Muscle of arm (tissue), 12 donors: ENCODE results near the gene CAVIN4. TPM values are rescaled to one million over a fixed set of nuclear protein-coding genes. Genes with fewer than 3 reads are reported as not detected.

ENCODE experiments used
- DNase-seq: peaks from one replicate; pipeline ENCODE4 v3.0.0-alpha.2; 2013
- polyA plus RNA-seq, 12 donors: library from polyadenylated mRNA; unstranded; fragments of 120-200 nt; gene quantifications; one replicate each; pipeline ENCODE4 v1.2.1, GENCODE V29; 2013; ENCODE audit not compliant: insufficient read length in 12 of 12

CAVIN4 gene
- polyA plus RNA-seq, 12 donors: 72.0 to 315 (median 255) TPM; not detected in 1

GRCh38 chr9:100586093-100586492, 8.2 kb downstream of the CAVIN4 start:
- no peak for DNase-seq

GRCh38 chr9:100587375-100587774, 9.5 kb downstream of the CAVIN4 start:
- no peak for DNase-seq

GRCh38 chr9:100589582-100589981, 11.7 kb downstream of the CAVIN4 start:
- DNase-seq: no peak

- no peak for DNase-seq
Measured at GRCh38 chr9:100590481-100590880, 12.6 kb downstream of the CAVIN4 start.

DNA sequence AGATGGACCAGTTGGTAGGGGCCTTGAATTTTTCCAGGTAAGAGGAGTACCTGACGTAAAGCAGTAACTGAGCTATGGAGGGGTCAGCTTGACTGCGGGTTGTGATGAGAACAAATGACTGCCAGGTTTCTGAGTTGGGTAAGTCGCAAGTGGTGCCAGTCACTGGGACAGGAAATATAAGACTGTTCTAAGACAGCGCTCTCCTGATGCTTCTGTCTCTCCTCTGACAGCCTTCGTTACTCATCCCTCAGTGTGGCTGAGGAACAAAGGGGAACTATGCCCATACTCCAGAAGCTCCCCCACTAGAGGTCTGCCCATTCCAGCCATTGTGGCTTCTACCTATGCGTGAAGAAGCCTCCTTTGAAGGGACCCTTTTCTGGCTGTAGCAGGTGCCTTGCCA, 13.3 kb downstream of the CAVIN4 start:
- DNase-seq: no peak

DNA sequence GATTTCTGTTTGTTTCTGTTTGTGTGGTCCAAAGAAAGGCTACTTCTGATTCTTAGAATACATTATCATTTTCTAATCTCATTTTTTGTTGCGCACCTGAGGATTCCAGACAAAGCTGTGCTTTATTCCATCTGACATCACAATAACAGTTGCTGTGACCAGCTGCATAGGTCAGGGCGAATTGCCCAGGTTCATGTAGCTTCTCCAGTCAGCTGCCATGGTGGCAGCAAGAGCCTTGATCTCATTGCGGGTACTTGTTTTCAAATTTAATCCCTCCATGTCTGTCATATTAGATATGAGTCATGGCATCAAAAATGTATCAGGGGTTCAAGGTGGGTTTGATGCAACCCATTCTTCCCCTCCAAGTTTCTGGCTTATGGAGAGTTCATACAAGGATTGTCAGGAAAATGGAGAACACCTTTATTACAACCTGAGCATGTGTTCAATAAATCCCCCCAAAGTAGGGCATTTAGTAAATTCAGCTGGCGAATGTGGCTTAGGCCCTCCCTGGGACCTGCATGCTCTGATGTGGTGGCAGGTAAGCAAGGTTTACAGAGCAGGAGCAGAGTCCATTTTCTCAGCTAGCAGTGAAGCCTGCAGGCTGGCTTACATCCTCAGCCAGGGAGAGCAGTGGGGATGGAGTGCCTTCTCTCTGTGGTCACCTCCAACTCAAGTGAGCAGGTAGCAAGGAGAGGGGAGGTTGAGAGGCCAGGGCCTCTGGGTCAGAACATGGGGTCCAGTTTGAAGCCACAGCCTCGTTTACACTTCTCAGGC, 13.9 kb downstream of the CAVIN4 start:
- no peak for DNase-seq

DNA sequence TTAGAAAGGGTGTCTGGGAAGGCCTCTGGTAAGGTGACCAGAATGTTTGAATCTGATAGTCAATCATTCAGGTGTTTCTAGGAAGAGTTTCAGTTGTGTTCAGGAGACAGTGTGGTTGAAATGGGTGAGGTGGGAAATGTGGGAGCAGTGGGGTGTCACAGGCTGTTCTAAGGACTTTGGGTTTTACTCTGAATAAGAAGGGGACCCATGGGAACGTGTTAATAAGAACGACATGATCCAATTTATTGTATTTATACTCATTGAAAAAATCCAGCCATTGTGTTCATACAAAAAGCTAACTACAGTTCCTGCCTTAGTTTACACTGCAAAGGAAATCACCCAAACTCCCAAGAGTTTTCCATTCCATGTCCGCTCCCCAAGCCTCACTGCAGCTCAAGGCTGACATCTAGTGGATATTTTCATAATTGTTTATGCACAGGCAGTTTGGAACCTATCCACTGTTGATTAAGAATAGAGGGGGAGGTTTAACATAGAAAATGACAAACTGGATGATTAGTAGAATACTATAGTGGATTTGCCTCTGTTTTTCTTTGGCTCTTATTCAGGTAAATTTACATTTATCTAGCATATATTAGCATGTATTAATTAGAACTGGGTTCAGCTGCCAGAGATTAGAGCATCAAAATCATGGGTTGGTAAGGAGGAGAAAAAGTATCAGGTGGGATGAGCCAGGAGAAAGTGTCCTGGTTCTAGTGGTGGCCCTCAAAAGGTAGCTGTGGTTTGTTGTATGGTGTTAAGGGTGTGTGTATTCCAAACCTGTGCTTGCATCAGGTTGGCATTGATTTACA, 17.7 kb downstream of the CAVIN4 start:
- DNase-seq: peak; percentile 73

- DNase-seq: no peak
Measured at GRCh38 chr9:100597236-100597635, 19.4 kb downstream of the CAVIN4 start.

GRCh38 chr9:100598641-100599145, 20.8 kb downstream of the CAVIN4 start:
- DNase-seq: peak; percentile 82

DNA sequence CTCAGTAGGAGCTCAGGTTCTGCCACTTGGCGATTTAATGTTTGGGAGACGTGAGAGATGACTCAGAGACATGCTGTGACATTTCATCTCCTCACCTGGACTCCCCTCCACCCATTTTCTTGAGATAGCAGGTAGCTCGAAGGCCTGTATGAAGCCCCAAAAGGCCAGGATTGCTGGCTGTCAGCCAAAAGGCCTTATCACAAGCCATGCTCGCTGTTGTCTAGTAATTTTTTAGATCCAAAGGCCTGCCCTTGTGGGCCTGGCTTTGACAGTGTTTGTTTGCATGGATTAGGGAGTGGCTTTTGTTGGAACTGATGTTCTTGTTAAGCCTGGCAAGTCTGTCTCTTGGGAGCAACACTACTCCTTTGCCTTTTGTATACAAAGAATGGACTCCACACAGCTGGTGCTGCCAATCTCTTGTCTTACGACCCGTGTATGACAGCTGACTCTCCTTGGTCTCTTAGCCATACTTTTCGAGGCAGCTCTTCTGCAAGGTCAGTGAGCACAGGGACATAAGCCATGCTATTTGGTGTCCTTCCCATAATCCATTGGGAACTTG, 22.7 kb downstream of the CAVIN4 start:
- no peak for DNase-seq

DNA sequence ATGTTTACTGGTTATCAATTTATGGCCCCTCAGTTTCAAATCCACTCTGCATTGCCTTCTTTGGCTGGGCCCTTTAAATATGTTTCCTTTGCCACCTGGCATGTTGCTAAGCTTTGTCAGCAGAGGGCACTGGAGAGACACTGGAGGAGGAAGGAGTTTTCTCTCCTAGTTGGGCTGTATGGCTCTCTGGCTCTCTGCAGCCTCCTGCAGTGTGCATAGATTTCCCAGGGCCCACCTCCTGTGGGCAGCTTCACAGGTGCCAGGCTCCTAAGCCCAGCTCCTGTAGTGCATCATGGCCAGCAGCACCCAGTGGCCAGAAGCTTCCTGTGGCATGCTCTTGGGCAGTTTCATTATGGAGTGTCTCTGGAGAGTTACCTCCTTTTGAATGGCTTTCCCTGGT, 23.3 kb downstream of the CAVIN4 start:
- no peak for DNase-seq

- DNase-seq: no peak
Measured at GRCh38 chr9:100602342-100602801, 24.5 kb downstream of the CAVIN4 start.

DNA sequence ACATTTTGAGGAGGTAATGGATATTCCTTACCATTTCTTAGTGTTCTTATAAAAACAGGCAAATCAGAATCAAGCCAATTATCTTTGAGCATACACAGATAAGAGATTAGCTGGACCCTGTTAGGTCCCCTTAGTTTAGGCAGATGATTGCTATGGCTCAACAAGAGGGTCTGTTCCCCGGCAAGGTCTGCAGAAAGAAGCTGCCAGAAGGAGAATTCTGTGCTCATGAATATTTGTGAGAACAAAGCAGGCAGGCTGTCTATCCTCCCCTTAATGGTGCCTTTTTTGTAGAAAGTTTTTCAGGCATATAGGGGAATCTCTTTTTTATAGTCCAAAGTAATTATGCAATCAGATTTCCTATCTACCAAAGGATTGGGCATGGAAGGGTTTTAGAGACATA, 27.5 kb downstream of the CAVIN4 start:
- DNase-seq: no peak

- DNase-seq: no peak
Measured at GRCh38 chr9:100619194-100619593, 41.3 kb downstream of the CAVIN4 start.

- no peak for DNase-seq
Measured at GRCh38 chr9:100619665-100620064, 41.8 kb downstream of the CAVIN4 start.

DNA sequence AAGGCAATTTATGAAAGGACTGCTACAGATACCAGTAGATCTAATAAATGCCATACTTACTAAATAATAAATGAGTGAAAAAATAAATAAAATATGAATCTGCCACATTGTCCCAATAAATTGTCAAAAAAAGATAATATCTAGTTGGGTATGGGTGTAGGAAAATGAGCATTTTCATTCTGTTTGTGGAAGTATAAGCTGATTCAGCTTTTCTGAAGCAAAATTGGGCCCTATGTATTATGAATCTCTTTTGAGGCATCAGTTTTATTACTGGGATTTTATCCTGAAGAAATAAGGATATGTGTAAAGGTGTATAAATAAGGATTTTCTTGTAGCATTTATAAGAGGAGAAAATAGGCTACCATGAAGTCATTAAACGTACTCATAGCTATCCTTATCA, 46.1 kb downstream of the CAVIN4 start:
- DNase-seq: no peak

DNA sequence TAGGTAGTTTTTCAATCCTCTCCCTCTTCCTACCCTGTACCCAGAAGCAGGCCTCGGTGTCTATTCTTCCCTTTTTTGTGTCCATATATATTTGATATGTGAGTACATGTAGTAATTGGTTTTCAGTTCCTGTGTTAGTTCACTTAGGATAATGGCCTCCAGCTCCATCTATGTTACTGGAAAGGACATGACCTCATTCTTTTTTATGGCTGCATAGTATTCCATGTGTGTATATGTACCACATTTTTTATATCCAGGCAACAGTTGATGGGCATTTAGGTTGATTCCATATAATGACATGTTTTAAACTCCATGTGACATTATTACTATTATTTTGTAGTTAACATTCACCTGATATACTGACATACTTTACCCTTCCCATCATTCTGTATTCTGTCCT, 49.1 kb downstream of the CAVIN4 start:
- no peak for DNase-seq

GRCh38 chr9:100637787-100638186, 59.9 kb downstream of the CAVIN4 start:
- DNase-seq: no peak
